Stimulated activated CD4-positive, alpha-beta T cell treated with anti-CD3 and anti-CD28 coated beads, Interleukin-12 subunit alpha, Interleukin-12 subunit beta, amount 100 ng/mL, for 48 hours (primary cell): ENCODE measurements around the gene NRP2.

Experiments
- DNase-seq, 3 donors: peaks; one replicate each; pipeline ENCODE4 v3.0.0-alpha.2; 2020; ENCODE audit warnings: low read depth in 2 of 3, low spot score in 1 of 3

Gene NRP2

GRCh38 chr2:205659922-205660321 is 22.4 kb upstream of the NRP2 start:
- DNase-seq: no peak

DNA sequence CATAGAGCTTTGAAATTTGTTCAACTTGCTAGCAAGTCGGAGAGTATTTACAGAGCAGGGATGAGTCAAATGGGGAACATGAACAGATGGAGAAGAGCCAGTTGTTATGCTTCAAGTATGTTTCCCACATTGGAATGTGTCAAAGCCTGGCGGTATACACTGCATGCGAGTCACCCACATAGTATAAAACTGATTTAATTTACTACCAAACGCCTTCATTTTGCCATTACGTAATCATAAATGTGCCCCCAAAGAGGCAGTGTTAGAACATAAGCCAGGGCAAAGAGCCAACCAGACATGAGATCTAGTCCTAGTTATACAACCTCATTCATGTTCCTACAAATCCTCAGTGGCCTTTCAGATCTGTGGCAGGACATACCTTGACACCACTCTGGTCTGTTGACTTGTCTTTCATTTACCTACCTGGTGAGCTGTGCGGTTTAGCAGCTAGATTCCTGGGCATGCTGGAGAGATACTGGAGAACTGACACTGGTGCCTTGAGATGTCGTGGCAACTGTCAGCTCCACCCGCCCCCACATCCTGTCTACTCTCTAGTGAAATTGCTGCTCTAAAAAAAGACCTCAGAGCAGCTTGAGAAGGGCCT is 21.7 kb upstream of the NRP2 start:
- peak in 1 of 3 donors; percentile 31 for DNase-seq

DNA sequence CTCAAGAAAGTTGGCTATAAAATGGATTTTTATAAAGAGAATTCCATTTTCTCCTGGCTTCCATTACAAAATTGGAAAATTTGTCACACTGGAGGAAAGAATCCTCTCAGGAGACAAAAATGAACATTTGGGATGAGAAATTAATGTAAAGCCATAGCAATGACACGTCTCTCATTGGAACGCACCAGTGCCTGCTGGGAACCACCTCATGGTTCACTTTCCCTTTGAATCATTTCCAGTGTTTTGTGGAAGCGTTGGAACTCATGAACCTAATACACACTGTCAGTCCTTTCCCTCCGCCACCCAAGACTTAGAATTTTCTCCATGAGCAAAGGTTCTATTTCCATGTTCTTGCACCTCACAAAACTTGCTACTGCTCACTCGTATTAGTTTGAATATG is 21.0 kb upstream of the NRP2 start:
- no peak for DNase-seq

DNA sequence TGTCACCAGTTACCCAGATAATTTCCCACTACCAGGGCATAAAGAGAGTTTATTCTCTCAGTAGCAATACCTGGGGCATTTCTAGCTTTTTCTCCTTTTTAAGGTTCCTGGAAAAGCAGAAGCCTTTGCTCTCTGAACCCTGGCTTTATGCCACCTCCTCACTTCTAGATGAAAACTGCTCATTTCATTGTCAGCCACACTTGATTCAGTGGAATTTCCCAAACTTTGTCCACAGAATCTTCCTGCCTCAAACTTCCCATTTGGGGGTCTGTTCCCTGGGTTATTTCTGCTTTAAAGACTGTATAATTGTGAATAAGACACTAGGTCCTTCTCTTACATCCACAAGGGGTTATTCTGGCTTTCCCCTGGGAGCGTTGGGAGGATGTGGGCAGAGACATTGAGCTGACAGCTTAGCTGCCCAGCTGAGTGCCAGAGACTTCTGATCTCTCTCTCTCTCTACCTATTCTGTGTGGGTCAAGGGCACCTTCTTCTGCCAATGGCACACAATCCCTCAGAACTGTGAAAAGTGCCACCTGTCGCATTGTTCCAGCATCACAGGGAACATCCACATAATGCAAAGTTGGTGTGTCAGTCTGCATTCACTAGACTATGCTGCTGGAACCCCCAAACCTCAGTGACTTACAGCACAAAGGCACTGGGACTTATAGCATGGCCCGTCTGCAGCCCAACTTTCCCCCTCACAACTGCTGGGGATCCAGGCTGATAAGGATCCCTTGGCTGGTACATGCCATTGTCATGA is 19.9 kb upstream of the NRP2 start:
- no peak for DNase-seq

GRCh38 chr2:205665791-205666190 is 16.5 kb upstream of the NRP2 start:
- DNase-seq: no peak

GRCh38 chr2:205670292-205670691 is 12.0 kb upstream of the NRP2 start:
- no peak for DNase-seq

- no peak for DNase-seq
Observed at GRCh38 chr2:205673312-205673711, 9.0 kb upstream of the NRP2 start.

- DNase-seq: no peak
Observed at GRCh38 chr2:205675861-205676516, 6.3 kb upstream of the NRP2 start.

DNA sequence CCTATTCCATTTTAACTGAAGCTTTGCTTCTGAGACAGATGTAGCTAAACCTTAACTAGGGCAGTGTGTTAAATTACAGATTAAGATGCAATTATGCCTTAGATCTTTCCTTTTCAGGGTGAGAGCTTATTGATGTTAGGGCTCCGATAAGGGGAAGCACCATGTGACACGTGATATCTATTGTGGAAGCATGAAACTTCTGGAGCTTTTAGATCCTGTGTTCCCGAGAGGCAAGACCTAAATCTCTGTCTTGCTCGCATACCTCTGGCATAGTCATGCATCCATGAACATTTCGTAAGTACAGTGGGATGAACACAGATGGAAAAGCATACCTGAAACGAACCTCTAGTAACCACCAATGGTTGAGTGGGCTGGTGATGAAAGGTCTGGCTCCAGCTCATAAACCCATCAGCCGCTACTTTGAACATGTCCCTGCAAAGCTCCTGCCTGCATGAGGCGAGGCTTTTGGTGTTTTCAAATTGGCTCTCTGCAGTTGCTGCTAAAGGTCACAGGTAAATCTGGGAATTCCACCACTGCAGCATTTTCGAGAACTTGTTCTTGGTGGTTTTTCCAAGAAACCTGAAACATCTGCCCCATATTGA is 3.7 kb upstream of the NRP2 start:
- no peak for DNase-seq

DNA sequence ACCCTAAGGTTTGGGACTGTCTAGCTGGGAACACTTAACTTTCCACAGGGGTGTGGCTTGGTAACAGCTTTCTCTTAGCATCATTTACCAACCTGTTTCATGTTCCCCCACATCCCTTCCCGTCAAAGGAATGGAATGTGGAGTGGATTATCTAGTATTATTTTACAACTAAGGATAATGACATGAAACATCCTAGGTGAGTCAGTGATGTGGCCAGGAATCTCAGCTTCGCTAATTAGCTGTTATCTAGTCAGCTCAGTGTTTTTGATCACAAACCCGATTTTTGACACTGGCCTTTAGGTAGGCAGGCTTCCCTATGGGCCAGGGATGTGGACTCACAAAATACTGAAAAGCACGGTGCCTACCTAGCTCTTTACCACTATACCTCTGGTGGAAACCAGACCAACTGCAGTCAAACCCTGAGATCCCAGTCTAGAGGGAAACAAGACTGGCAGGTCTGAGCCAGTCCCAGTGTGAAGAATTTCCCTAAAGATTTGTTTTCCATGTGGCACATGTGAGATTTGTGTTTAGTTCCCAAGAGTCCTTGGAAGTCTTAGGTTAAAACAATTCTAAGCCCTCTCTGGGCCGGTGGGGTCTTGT is 2.8 kb upstream of the NRP2 start:
- no peak for DNase-seq

DNA sequence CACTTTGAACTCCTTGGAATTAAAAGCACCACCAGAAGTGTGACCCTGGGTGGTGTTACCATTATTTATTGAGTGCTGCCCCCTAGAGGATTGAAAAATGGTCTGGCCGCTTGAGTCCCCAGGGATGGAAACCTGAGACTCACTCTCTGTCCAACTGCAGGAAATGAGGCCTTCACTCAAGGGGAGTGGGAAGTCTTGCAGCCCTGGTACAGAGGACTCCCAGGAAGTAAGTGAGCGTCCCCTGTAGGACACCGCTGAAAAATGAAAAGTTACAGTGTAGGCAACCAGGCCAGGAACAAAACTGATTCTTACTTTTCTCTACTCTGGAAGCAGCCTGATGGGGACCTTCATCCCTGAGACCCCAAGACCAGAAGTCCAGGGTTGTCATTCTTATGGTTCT is 2.2 kb upstream of the NRP2 start:
- DNase-seq: peak in 2 of 3 donors; percentile 16 to 75

- no peak for DNase-seq
Observed at GRCh38 chr2:205680903-205681302, 1.4 kb upstream of the NRP2 start.

DNA sequence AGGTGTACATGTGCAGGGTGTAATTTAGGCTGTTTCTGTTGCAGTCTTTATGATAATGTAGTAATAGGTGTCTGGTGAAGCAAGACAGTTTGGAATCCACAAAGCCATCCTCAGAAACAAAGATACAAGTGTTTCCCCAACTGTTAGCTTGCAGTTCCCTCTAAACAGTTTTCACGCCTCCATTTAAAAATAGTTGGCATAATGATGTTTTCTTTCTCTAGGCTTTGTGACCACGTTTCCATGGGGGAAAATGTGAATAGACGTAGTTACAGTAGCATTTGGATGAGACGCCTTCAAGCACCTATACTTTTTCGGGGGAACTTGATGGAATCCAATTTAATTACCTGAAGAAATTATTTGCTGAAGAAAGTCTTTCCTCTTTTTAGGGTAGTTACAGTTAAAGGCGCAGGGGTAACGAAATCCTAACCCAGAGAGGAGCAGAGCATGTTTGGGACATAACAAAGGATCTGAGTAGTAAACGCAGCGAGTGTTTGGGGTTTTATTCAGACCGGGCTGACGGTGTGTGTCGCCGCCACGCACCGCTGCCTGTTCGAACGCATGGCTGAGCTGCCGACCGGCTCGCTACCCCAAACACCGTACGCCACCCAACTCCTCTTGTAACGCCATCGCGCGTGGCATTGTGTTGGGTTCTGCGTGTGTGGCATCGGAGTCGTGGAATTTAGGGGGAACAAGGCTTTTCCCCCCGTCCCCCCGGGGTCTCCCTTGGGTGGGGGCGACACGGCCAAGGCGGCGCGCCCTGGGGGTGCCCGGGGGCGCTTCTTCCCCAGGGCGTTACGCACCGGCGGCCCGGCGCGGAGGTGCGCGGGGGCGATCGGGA is 681 bp upstream of the NRP2 start:
- DNase-seq: no peak

DNA sequence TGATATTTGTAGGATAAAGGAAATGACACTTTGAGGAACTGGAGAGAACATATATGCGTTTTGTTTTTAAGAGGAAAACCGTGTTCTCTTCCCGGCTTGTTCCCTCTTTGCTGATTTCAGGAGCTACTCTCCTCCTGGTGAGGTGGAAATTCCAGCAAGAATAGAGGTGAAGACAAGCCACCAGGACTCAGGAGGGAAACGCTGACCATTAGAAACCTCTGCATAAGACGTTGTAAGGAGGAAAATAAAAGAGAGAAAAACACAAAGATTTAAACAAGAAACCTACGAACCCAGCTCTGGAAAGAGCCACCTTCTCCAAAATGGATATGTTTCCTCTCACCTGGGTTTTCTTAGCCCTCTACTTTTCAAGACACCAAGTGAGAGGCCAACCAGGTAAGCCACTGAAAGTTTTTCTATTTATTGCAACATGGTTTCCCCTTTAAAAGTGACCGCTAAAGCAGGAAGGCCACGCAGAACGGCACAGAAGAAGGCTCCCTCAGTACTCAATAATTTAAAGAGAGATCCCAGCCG is 735 bp downstream of the NRP2 start:
- DNase-seq: no peak

GRCh38 chr2:205683502-205684367 is 1.4 kb downstream of the NRP2 start:
- DNase-seq: no peak

- no peak for DNase-seq
Observed at GRCh38 chr2:205684871-205685313, 2.6 kb downstream of the NRP2 start.

- DNase-seq: no peak
Observed at GRCh38 chr2:205685314-205686055, 3.2 kb downstream of the NRP2 start.

DNA sequence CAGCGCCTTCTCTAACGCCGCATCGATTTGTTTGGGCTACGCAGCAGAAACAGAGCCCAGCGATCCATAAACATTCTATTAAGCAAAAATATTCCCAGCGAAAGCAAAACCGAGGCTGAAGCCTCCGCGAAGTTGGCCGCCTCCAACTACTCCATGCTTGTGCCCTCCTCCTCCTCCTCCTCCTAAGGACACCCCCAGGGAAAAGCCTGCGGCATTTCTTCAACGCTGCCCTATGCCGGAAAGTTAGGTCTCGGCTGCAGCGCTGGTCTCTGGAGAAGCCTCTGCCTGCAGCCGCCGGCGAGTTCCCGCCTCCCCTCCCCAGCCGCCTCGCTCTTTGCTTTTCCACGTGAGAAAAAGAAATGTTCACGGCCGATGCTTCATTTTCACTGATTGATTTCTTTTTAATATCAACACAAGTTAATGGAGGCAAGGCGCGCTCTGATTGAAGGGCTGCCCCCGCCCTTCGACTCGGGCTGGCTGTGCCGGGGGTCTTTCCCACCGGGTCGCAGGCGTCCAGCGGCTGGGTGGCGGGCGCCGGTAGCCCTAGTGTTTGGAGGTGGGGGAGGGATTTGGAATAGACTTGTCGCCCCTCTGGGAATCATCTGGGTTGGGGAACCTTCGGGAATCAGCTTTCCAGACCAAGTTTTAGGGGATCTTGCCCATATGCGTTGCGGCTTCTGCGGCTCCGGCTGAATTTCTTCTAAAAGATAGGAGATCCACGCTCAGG is 3.9 kb downstream of the NRP2 start:
- no peak for DNase-seq
